ENCODE data around the gene SBF2.
"Not testable (repeated sequence)": the region's sequence is repeated elsewhere in the genome, so short reads cannot be mapped to it uniquely, and the experiment has no call there.

The SBF2 gene

GRCh38 chr11:9916480-9916879 lies 377.5 kb downstream of the SBF2 start:
- in situ Hi-C loops (cut with MboI; ENCODE audit: low pct_unique_long_range_greater_than_20kb, low sequenced_read_pairs, unreplicated experiment), result no loop called here
- TF ChIP-seq CTCF (IDR thresholded peaks at IDR 0.05; ENCODE audit: extremely low read depth, insufficient read depth, missing control alignments), result no peak

GRCh38 chr11:9914064-9914463 lies 380.0 kb downstream of the SBF2 start:
- in situ Hi-C loops (cut with MboI; ENCODE audit: low pct_unique_long_range_greater_than_20kb, low sequenced_read_pairs, unreplicated experiment), result no loop called here
- no peak for DNase-seq (ENCODE audit: low spot score)
- no peak for TF ChIP-seq CTCF (IDR thresholded peaks at IDR 0.05; ENCODE audit: extremely low read depth, insufficient read depth, missing control alignments)

More at GRCh38 chr11:9916480-9916879, 377.5 kb downstream of the SBF2 start:
- no peak for DNase-seq (ENCODE audit: low spot score)

GRCh38 chr11:9905960-9906791 lies 387.8 kb downstream of the SBF2 start:
- in situ Hi-C loops (cut with MboI; ENCODE audit: low pct_unique_long_range_greater_than_20kb, low sequenced_read_pairs, unreplicated experiment), result no loop called here
- no peak for DNase-seq (ENCODE audit: low spot score)
- no peak for TF ChIP-seq CTCF (IDR thresholded peaks at IDR 0.05; ENCODE audit: extremely low read depth, insufficient read depth, missing control alignments)

DNA sequence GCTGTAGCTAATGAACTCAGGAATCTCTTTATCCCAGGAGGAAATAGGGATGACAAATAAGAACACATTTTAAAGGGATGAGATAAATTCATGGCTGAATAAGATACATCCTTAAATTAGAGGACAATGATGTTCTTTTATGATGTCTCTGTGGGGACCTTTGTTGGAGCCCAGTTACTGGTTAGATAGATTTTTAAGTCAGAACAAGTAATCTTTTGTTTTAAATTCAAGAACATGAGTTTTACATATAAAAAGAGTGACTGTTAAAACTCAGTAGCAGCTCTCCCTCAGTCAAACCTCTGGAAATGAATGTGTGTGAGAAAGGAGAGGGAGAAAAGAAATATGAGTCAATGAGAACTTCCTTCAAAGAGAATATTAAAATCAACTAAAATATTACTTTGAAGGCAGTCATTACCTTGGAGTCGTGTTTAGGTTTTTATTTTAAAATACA lies 388.5 kb downstream of the SBF2 start:
- no peak for DNase-seq (ENCODE audit: low spot score)
- no peak for TF ChIP-seq CTCF (IDR thresholded peaks at IDR 0.05; ENCODE audit: extremely low read depth, insufficient read depth, missing control alignments)
- in situ Hi-C loops (cut with MboI; ENCODE audit: low pct_unique_long_range_greater_than_20kb, low sequenced_read_pairs, unreplicated experiment), result no loop called here

DNA sequence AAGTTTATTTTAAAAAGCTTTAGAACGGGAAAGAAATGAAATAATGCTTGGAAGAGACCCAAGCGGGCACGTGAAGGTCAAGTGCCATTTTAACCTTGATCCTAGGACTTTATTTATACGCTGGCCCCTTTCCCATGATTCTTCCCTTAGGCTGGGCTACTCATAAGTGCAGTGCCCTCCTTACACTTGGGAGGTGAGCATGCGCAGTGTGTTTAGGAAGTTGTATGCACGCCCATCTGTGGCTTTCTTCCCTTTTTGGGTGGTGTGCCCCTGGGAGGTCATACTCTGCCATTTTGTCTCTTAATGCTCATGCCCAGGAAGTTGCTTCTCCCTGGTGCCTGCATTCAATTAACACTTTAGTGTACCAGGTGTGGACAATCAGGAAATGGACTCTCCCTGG lies 390.4 kb downstream of the SBF2 start:
- in situ Hi-C loops (cut with MboI; ENCODE audit: low pct_unique_long_range_greater_than_20kb, low sequenced_read_pairs, unreplicated experiment), result no loop called here
- DNase-seq (ENCODE audit: low spot score), result no peak
- no peak for TF ChIP-seq CTCF (IDR thresholded peaks at IDR 0.05; ENCODE audit: extremely low read depth, insufficient read depth, missing control alignments)

- TF ChIP-seq CTCF (IDR thresholded peaks at IDR 0.05; ENCODE audit: extremely low read depth, insufficient read depth, missing control alignments), result no peak
- DNase-seq (ENCODE audit: low spot score), result no peak
- in situ Hi-C loops (cut with MboI; ENCODE audit: low pct_unique_long_range_greater_than_20kb, low sequenced_read_pairs, unreplicated experiment), result no loop called here
These were observed 392.1 kb downstream of the SBF2 start for GRCh38 chr11:9901943-9902342.

- in situ Hi-C loops (cut with MboI; ENCODE audit: low pct_unique_long_range_greater_than_20kb, low sequenced_read_pairs, unreplicated experiment); DNase-seq (ENCODE audit: low spot score): not testable (repeated sequence)
These were observed 393.8 kb downstream of the SBF2 start for GRCh38 chr11:9900253-9900652.

Data from GM13977 (cell line).